GM12892 (cell line): Measurements from ENCODE around the gene ITSN1.

Experiments
- POLR2A ChIP-seq: IDR thresholded peaks from 2 replicates; pipeline ENCODE4 v1.6.1; 2011; ENCODE audit warnings: low read depth, low read length, control low read depth
- POLR2AphosphoS5 ChIP-seq: IDR thresholded peaks from 2 replicates; pipeline ENCODE4 v1.6.1; 2011; ENCODE audit warnings: low read depth, low read length, control low read depth
- TAF1 ChIP-seq: IDR thresholded peaks from 2 replicates; pipeline ENCODE4 v1.6.1; 2011; ENCODE audit warnings: low read depth, mild to moderate bottlenecking, control low read depth, low read length, borderline replicate concordance

- TF ChIP-seq POLR2A = no peak
- no peak for TF ChIP-seq POLR2AphosphoS5
- TF ChIP-seq TAF1 = no peak
Measured at GRCh38 chr21:33751533-33751932, 109.2 kb downstream of the ITSN1 start.
